Stomach (tissue), 9 donors: ENCODE results near the gene MTRF1. TPM values are rescaled to one million over a fixed set of nuclear protein-coding genes. Genes with fewer than 3 reads are reported as not detected.

ENCODE experiments used
- DNase-seq, 2 donors: peaks; one replicate each; pipeline versions ENCODE4 v3.0.0 to v3.0.0-alpha.2; 2013 to 2019
- H3K27ac ChIP-seq, 5 donors: fragments of 200-600 bp in 4 of 5; sonication (generic) in 4 of 5; one replicate each; pipeline ENCODE4 v1.5.1; 2013 to 2019; ENCODE audit warnings: mild to moderate bottlenecking in 1 of 5, moderate library complexity in 1 of 5
- H3K27me3 ChIP-seq, 3 donors: fragments of 200-600 bp; sonication (generic); one replicate each; pipeline ENCODE4 v1.5.1; 2017 to 2019; ENCODE audit warnings: mixed run types in 1 of 3
- H3K36me3 ChIP-seq, 4 donors: fragments of 200-600 bp; sonication (generic); 1 replicate in 3 of 4; 2 replicates in 1 of 4; pipeline ENCODE4 v1.5.1; 2016 to 2019
- H3K4me1 ChIP-seq, 4 donors: fragments of 200-600 bp; sonication (generic); one replicate each; pipeline ENCODE4 v1.5.1; 2016 to 2019
- H3K4me3 ChIP-seq, 4 donors: fragments of 200-600 bp; sonication (generic) in 3 of 4; one replicate each; pipeline ENCODE4 v1.5.1; 2016 to 2019; ENCODE audit warnings: mild to moderate bottlenecking in 1 of 4
- H3K9me3 ChIP-seq, 4 donors: fragments of 200-600 bp; sonication (generic); one replicate each; pipeline ENCODE4 v1.5.1; 2016 to 2019
- EP300 ChIP-seq: sonication (generic); formaldehyde crosslinking; IDR thresholded peaks from one replicate; pipeline ENCODE4 v1.6.1; 2017; ENCODE audit warnings: antibody characterized with exemption
- POLR2A ChIP-seq, 4 donors: fragments of 450-650 bp; IDR thresholded peaks; one replicate each; pipeline ENCODE4 v1.6.1; 2016; ENCODE audit warnings: antibody characterized with exemption in 4 of 4, control low read depth in 2 of 4, mild to moderate bottlenecking in 1 of 4, moderate library complexity in 1 of 4
- POLR2AphosphoS5 ChIP-seq, 3 donors: sonication (generic); formaldehyde crosslinking; IDR thresholded peaks; one replicate each; pipeline ENCODE4 v1.6.1; 2016; ENCODE audit warnings: antibody characterized with exemption in 3 of 3
- WGBS, 5 donors: extraction: QIAGEN DNeasy Blood & Tissue Kit in 3 of 5; methylation state at CpG; one replicate each; pipeline versions ENCODE4 v1.1.5 to v1.1.7; 2013 to 2018; 5-methylcytosine and 5-hydroxymethylcytosine counted together
- intact Hi-C: fragments of 100-400 bp; cut with DNase I; formaldehyde crosslinking; loops from one replicate; pipeline ENCODE4 v1.15.1; 2023; ENCODE audit warnings: low total_unique reads
- polyA plus RNA-seq, 3 donors: library from polyadenylated mRNA; stranded (reverse); fragments of 200-250 nt; gene quantifications; one replicate each; pipeline ENCODE4 v1.2.3, GENCODE V29; 2013
- total RNA-seq, 5 donors: library from RNA; depleted of rRNA; stranded (reverse); fragments of >200 nt; gene quantifications; one replicate each; pipeline versions ENCODE4 v1.1.0 to v1.2.3, GENCODE V29; 2014 to 2016
- TF ChIP-seq, protein P1 (sequence below), 7 experiments: fragments of 450-650 bp in 4 of 7; fragments of 200-600 bp in 3 of 7; sonication (generic) in 3 of 7; IDR thresholded peaks; one replicate each; pipeline ENCODE4 v1.5.1; 2016 to 2019; ENCODE audit warnings: antibody characterized with exemption in 7 of 7, control low read depth in 2 of 7, mild to moderate bottlenecking in 1 of 7
- donor health status: healthy with polysubstance abuse.
- donor health status: Bipolar disorder and iron deficiency.
- donor health status: healthy.

The MTRF1 gene
- total and polyA plus RNA-seq, 8 donors, result 6.4 to 29.9 (median 10.1) TPM

DNA sequence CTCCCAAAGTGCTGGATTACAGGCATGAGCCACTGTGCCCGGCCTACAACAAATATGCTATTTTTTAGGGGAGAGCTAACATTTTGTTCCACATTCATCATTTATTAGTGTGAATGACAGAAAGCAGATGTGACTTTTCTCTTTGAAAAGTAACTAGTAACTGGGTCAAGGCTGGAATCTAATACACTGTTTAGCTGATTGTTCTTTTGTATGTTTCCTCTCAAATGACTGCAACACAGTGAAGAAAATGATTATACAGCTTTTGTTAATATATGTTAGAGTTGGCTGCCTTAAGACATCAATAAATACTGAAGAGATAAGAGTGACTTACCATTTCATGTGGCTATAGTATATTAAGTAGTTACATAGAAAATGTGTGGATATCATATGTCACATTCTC lies 27.0 kb downstream of the MTRF1 start:
- Histone ChIP-seq H3K9me3 (no peaks in the 10 kb centered on the region), H3K4me3 (no peak overlapping the region), H3K27ac (no peak overlapping the region), H3K27me3 (no peaks in the 10 kb centered on the region), H3K4me1 (peaks cover 0 to 12% (median 0%) of the 10 kb centered on the region in 4 donors), H3K36me3 (peaks cover 0 to 47% (median 36%) of the 10 kb centered on the region in 4 donors)
- DNase-seq, result no peak
- TF ChIP-seq POLR2A (IDR thresholded peaks at IDR 0.05) (no peak), EP300 (no peak), POLR2AphosphoS5 (IDR thresholded peaks at IDR 0.05) (no peak)
- TF ChIP-seq, protein P1, sequence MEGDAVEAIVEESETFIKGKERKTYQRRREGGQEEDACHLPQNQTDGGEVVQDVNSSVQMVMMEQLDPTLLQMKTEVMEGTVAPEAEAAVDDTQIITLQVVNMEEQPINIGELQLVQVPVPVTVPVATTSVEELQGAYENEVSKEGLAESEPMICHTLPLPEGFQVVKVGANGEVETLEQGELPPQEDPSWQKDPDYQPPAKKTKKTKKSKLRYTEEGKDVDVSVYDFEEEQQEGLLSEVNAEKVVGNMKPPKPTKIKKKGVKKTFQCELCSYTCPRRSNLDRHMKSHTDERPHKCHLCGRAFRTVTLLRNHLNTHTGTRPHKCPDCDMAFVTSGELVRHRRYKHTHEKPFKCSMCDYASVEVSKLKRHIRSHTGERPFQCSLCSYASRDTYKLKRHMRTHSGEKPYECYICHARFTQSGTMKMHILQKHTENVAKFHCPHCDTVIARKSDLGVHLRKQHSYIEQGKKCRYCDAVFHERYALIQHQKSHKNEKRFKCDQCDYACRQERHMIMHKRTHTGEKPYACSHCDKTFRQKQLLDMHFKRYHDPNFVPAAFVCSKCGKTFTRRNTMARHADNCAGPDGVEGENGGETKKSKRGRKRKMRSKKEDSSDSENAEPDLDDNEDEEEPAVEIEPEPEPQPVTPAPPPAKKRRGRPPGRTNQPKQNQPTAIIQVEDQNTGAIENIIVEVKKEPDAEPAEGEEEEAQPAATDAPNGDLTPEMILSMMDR (IDR thresholded peaks at IDR 0.05), result no peak
- intact Hi-C loops, result no loop called here
- WGBS, 5 donors, result 39 to 70% (median 50%) methylated on average over 1 of the region's 1 CpG

DNA sequence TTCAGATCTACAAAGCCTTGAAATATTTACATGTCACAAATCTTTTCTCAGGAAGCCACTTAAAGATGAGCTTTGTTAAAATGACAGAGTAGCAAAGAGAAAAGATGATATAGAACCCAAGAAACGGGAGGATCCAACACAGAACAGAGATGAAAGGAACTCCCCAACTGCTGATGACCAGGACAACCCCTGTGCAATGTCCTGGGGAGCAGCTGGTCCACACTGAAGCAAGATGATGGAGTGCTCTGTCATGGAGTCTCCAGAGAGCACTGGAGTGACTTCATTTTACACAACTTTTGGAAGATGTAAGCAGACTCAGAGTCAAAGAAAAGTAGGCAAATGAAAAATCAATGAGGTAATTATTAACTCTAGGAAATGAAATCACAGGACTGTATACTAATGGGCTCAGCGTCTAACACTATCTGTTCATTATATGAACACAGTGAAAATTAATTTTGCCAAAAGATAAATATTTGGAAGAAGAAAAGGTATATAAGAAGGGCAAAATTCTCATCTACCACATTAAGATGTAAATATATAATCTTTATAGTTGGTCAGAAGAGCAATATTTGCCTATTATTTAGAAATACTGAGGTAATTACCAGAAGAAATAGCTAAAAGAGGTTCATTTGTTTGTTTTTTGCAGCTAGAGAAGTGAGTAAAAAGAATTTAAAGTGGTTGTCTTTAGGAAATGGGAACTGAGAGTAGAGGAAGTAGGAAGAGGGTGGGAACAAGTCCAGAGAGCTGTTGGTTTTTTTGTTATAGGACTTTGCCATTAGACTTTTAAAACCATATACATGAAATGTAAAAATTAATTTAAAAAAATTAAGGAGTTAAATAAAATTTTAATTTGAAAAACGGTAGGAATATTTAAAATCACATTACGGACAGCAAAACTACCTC lies 30.5 kb downstream of the MTRF1 start:
- no peak for TF ChIP-seq POLR2A (IDR thresholded peaks at IDR 0.05)
- TF ChIP-seq POLR2AphosphoS5 (IDR thresholded peaks at IDR 0.05), result no peak
- TF ChIP-seq EP300, result no peak
- TF ChIP-seq, protein P1 (IDR thresholded peaks at IDR 0.05), result no peak
- H3K4me1 ChIP-seq, result peaks cover 0 to 12% (median 0%) of the 10 kb centered on the region in 4 donors
- no peaks in the 10 kb centered on the region for H3K9me3 ChIP-seq
- no peak overlapping the region for H3K27ac ChIP-seq
- no peak overlapping the region for H3K4me3 ChIP-seq
- DNase-seq, result no peak
- no peaks in the 10 kb centered on the region for H3K27me3 ChIP-seq
- peaks cover 0 to 49% (median 27%) of the 10 kb centered on the region in 4 donors for H3K36me3 ChIP-seq
- 69 to 81% (median 75%) methylated on average over 4 of the region's 4 CpGs for WGBS, 5 donors
- intact Hi-C loops, result no loop called here

DNA sequence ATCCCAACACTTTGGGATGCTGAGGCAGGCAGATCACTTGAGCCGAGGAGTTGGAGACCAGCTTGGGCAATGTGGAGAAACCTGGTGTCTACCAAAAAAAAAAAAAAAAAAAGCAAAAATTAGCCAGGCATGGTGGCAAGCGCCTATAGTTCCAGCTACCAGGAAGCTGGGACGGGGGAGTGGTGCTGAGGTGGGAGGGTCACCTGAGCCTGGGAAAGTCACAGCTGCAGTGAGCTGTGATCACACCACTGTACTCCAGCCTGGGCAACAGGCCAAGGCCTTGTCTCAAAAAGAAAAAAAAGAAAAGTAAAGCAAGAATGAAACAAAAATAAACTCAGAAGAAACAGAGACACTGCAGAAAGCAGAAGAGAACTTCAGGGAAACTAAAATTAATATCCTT lies 31.6 kb downstream of the MTRF1 start:
- intact Hi-C loops, result no loop called here
- Histone ChIP-seq H3K4me1 (peaks cover 0 to 12% (median 0%) of the 10 kb centered on the region in 4 donors), H3K4me3 (no peak overlapping the region), H3K9me3 (no peaks in the 10 kb centered on the region), H3K27ac (peak overlapping the region in 3 of 5 donors; percentile 21 to 43 (median 32)), H3K27me3 (no peaks in the 10 kb centered on the region), H3K36me3 (peaks cover 1 to 59% (median 35%) of the 10 kb centered on the region in 4 donors)
- 46 to 74% (median 66%) methylated on average over 3 of the region's 3 CpGs for WGBS, 5 donors
- peak; percentile 79 to 83 for DNase-seq
- TF ChIP-seq, protein P1 (IDR thresholded peaks at IDR 0.05), result no peak
- peak in 1 of 3 donors; percentile 50 for TF ChIP-seq POLR2AphosphoS5 (IDR thresholded peaks at IDR 0.05)

DNA sequence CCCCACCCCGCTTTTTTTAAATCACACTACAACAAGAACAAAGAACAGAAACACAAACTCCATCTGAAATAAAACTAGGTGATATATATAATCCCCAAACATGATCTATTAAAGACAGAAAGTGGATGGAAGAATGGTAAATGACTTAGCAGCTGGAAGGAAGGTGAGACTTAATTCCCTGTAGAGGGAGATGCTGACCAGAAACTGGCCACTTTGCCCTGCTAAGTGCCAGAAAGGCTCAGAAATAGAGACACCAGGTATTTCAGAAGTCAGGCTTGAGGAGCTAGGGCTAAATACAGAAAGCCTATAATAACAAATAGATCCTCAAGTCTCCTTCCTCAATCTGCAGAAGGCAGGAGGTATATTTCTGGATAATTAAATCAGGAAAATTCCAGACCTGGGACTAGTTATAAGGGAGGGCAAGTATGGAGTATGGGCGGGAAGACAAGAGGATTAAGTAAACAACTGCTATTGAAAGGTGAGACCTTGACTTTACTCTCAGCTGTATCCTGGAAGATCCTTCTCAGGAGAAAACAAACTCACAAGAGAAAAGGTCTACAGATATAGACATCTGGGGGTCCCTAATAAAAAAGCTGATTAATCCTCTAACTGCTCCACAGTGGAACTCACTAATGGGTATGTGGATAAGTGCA lies 32.2 kb downstream of the MTRF1 start:
- no peak for DNase-seq
- Histone ChIP-seq H3K4me3 (no peak overlapping the region), H3K4me1 (peaks cover 0 to 12% (median 0%) of the 10 kb centered on the region in 4 donors), H3K27me3 (no peaks in the 10 kb centered on the region), H3K36me3 (peaks cover 5 to 60% (median 40%) of the 10 kb centered on the region in 4 donors), H3K27ac (peak overlapping the region in 3 of 5 donors; percentile 21 to 43 (median 32)), H3K9me3 (no peaks in the 10 kb centered on the region)
- 69 to 87% (median 81%) methylated on average over 2 of the region's 2 CpGs for whole genome bisulfite sequencing, 5 donors
- no peak for TF ChIP-seq EP300
- TF ChIP-seq POLR2A (IDR thresholded peaks at IDR 0.05), result no peak
- TF ChIP-seq, protein P1 (IDR thresholded peaks at IDR 0.05), result no peak
- TF ChIP-seq POLR2AphosphoS5 (IDR thresholded peaks at IDR 0.05), result no peak
- intact Hi-C loops, result no loop called here
